ENCODE data around the gene MUC5B. TPM values are rescaled to one million over a fixed set of nuclear protein-coding genes. Genes with fewer than 3 reads are reported as not detected.

The MUC5B gene
- total and polyA plus RNA-seq, 2 of the 13 experiments (the other 11 are each of a cell fraction or from before 2014, with no cell fraction given) = 0.01 TPM; not detected in 1

DNA sequence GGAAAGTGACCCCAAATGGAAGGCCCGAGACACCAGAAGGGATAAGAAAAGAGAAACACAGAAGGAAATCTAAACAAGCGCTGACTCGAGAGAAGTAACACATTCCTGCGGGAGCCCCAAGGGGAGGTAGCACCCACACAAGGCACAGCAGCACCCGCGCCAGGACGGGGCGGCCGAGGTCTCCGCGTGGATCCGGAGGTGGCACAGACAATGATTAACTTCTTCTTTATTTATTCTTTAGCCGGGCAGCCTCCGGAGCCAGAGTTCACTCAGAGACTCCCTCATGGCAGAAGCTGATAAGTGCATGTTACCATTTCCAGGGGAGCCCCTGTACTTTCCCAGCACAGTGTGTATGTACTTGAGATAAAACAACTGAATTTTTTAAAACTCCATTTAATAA, 81.5 kb downstream of the MUC5B start (continued):
- no peak for TF ChIP-seq ZNF496 (CRISPR knock-in tag; IDR thresholded peaks at IDR 0.05; ENCODE audit: insufficient replicate concordance)
- peak; percentile 38; the same call in 1 of the 2 replicates for TF ChIP-seq FOXC1 (CRISPR knock-in tag; IDR thresholded peaks at IDR 0.05; ENCODE audit: borderline replicate concordance)
- no peak for TF ChIP-seq ZNF619 (CRISPR knock-in tag; IDR thresholded peaks at IDR 0.05)
- TF ChIP-seq, protein P1, sequence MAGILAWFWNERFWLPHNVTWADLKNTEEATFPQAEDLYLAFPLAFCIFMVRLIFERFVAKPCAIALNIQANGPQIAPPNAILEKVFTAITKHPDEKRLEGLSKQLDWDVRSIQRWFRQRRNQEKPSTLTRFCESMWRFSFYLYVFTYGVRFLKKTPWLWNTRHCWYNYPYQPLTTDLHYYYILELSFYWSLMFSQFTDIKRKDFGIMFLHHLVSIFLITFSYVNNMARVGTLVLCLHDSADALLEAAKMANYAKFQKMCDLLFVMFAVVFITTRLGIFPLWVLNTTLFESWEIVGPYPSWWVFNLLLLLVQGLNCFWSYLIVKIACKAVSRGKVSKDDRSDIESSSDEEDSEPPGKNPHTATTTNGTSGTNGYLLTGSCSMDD (CRISPR knock-in tag; IDR thresholded peaks at IDR 0.05) = no peak
- no peak for TF ChIP-seq CC2D1A (CRISPR knock-in tag; IDR thresholded peaks at IDR 0.05)
- no peak for TF ChIP-seq MBD4 (IDR thresholded peaks at IDR 0.05; ENCODE audit: borderline replicate concordance, low read length)
- TF ChIP-seq, protein P2, sequence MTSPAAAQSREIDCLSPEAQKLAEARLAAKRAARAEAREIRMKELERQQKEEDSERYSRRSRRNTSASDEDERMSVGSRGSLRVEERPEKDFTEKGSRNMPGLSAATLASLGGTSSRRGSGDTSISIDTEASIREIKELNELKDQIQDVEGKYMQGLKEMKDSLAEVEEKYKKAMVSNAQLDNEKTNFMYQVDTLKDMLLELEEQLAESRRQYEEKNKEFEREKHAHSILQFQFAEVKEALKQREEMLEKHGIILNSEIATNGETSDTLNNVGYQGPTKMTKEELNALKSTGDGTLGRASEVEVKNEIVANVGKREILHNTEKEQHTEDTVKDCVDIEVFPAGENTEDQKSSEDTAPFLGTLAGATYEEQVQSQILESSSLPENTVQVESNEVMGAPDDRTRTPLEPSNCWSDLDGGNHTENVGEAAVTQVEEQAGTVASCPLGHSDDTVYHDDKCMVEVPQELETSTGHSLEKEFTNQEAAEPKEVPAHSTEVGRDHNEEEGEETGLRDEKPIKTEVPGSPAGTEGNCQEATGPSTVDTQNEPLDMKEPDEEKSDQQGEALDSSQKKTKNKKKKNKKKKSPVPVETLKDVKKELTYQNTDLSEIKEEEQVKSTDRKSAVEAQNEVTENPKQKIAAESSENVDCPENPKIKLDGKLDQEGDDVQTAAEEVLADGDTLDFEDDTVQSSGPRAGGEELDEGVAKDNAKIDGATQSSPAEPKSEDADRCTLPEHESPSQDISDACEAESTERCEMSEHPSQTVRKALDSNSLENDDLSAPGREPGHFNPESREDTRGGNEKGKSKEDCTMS (CRISPR knock-in tag; conservative IDR thresholded peaks at IDR 0.05) = no peak
- peak; percentile 44; the same call in 1 of the 2 replicates for TF ChIP-seq SOX5 (CRISPR knock-in tag; IDR thresholded peaks at IDR 0.05; ENCODE audit: borderline replicate concordance)
- TF ChIP-seq, protein P3, sequence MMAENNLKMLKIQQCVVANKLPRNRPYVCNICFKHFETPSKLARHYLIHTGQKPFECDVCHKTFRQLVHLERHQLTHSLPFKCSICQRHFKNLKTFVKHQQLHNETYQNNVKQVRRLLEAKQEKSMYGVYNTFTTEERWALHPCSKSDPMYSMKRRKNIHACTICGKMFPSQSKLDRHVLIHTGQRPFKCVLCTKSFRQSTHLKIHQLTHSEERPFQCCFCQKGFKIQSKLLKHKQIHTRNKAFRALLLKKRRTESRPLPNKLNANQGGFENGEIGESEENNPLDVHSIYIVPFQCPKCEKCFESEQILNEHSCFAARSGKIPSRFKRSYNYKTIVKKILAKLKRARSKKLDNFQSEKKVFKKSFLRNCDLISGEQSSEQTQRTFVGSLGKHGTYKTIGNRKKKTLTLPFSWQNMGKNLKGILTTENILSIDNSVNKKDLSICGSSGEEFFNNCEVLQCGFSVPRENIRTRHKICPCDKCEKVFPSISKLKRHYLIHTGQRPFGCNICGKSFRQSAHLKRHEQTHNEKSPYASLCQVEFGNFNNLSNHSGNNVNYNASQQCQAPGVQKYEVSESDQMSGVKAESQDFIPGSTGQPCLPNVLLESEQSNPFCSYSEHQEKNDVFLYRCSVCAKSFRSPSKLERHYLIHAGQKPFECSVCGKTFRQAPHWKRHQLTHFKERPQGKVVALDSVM (CRISPR knock-in tag; IDR thresholded peaks at IDR 0.05) = 0 out of 2 replicates have a peak, but pooled peaks have one; percentile 27
- TF ChIP-seq HOXD1 (CRISPR knock-in tag; IDR thresholded peaks at IDR 0.05) = no peak
- no peak for TF ChIP-seq ZBTB1 (CRISPR knock-in tag; IDR thresholded peaks at IDR 0.05; ENCODE audit: borderline replicate concordance)
- no peak for TF ChIP-seq ZNF24 (IDR thresholded peaks at IDR 0.05)
- 0 out of 2 replicates have a peak, but pooled peaks have one; percentile 13 for TF ChIP-seq RFX3 (CRISPR knock-in tag; IDR thresholded peaks at IDR 0.05)
- TF ChIP-seq SMYD3 (CRISPR knock-in tag; IDR thresholded peaks at IDR 0.05) = no peak
- no peak for TF ChIP-seq ZNF446 (CRISPR knock-in tag; IDR thresholded peaks at IDR 0.05)
- TF ChIP-seq ZNF12 (CRISPR knock-in tag; IDR thresholded peaks at IDR 0.05) = no peak
- TF ChIP-seq RBAK (CRISPR knock-in tag; IDR thresholded peaks at IDR 0.05) = no peak
- TF ChIP-seq, protein P4, sequence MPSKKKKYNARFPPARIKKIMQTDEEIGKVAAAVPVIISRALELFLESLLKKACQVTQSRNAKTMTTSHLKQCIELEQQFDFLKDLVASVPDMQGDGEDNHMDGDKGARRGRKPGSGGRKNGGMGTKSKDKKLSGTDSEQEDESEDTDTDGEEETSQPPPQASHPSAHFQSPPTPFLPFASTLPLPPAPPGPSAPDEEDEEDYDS (CRISPR knock-in tag; IDR thresholded peaks at IDR 0.05) = peak; percentile 93
- TF ChIP-seq SKI (IDR thresholded peaks at IDR 0.05; ENCODE audit: partially characterized antibody) = no peak
- TF ChIP-seq, protein P5, sequence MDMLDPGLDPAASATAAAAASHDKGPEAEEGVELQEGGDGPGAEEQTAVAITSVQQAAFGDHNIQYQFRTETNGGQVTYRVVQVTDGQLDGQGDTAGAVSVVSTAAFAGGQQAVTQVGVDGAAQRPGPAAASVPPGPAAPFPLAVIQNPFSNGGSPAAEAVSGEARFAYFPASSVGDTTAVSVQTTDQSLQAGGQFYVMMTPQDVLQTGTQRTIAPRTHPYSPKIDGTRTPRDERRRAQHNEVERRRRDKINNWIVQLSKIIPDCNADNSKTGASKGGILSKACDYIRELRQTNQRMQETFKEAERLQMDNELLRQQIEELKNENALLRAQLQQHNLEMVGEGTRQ (IDR thresholded peaks at IDR 0.05; ENCODE audit: low read depth, low read length) = no peak
- TF ChIP-seq, protein P5 (CRISPR knock-in tag; IDR thresholded peaks at IDR 0.05; ENCODE audit: borderline replicate concordance) = no peak
- no peak for TF ChIP-seq GATAD1 (CRISPR knock-in tag; IDR thresholded peaks at IDR 0.05)

Data from HepG2 (cell line).